Muscle of back (tissue), 11 donors: ENCODE results near the gene P2RX3. TPM values are rescaled to one million over a fixed set of nuclear protein-coding genes. Genes with fewer than 3 reads are reported as not detected.

ENCODE experiments used
- DNase-seq, 3 donors: peaks; one replicate each; pipeline versions ENCODE4 v3.0.0 to v3.0.0-alpha.2; 2013
- polyA plus RNA-seq, 10 donors: library from polyadenylated mRNA; unstranded; fragments of 120-200 nt; gene quantifications; one replicate each; pipeline ENCODE4 v1.2.1, GENCODE V29; 2013; ENCODE audit not compliant: insufficient read length in 10 of 10

The P2RX3 gene
- polyA plus RNA-seq, 10 donors = 1.9 to 7.0 (median 4.1) TPM

GRCh38 chr11:57421066-57421465, 82.9 kb downstream of the P2RX3 start:
- no peak for DNase-seq

GRCh38 chr11:57421805-57422204, 83.7 kb downstream of the P2RX3 start:
- DNase-seq = no peak

Other genes starting within 250 kb of the P2RX3 start
- 1 to 10 TPM in 8 of 10 donors, under 1 TPM in 2; 0.73 to 2.4 (median 1.5) TPM for gene LRRC55, start 156.4 kb upstream of the P2RX3 start, polyA plus RNA-seq
- 100 to 1,000 TPM in 2 of 10 donors, 10 to 100 TPM in 8; 66.8 to 129 (median 87.1) TPM for gene APLNR, start 101.1 kb upstream of the P2RX3 start, polyA plus RNA-seq
- 100 to 1,000 TPM in 8 of 10 donors, 10 to 100 TPM in 2; 93.5 to 122 (median 110) TPM for gene TNKS1BP1, start 13.4 kb upstream of the P2RX3 start, polyA plus RNA-seq
- gene SSRP1, start 2.5 kb upstream of the P2RX3 start, polyA plus RNA-seq = 100 to 1,000 TPM in 5 of 10 donors, 10 to 100 TPM in 5; 82.0 to 138 (median 101) TPM
- 1 to 10 TPM in 1 of 10 donors, under 1 TPM in 3, not detected in 6; 0.33 to 1.3 (median 0.48) TPM for gene PRG3, start 42.8 kb downstream of the P2RX3 start, polyA plus RNA-seq
- 1 to 10 TPM in 3 of 10 donors, under 1 TPM in 6, not detected in 1; 0.12 to 4.8 (median 0.79) TPM for gene PRG2, start 52.3 kb downstream of the P2RX3 start, polyA plus RNA-seq
- 10 to 100 TPM; 25.9 to 43.0 (median 31.8) TPM for gene SLC43A3, start 88.8 kb downstream of the P2RX3 start, polyA plus RNA-seq
- 10 to 100 TPM; 17.2 to 35.0 (median 25.7) TPM for gene RTN4RL2, start 122.2 kb downstream of the P2RX3 start, polyA plus RNA-seq
- 10 to 100 TPM in 6 of 10 donors, 1 to 10 TPM in 4; 7.8 to 14.9 (median 10.2) TPM for gene SLC43A1, start 177.3 kb downstream of the P2RX3 start, polyA plus RNA-seq
- 10 to 100 TPM; 28.8 to 57.7 (median 36.6) TPM for gene TIMM10, start 192.4 kb downstream of the P2RX3 start, polyA plus RNA-seq
- gene SMTNL1, start 199.2 kb downstream of the P2RX3 start, polyA plus RNA-seq = 100 to 1,000 TPM in 9 of 10 donors, 10 to 100 TPM in 1; 78.8 to 282 (median 173) TPM
- gene UBE2L6, start 229.3 kb downstream of the P2RX3 start, polyA plus RNA-seq = 10 to 100 TPM; 16.5 to 27.4 (median 24.2) TPM